ENCODE data around the gene UPF2.
"Not testable (repeated sequence)": the region's sequence is repeated elsewhere in the genome, so short reads cannot be mapped to it uniquely, and the experiment has no call there.

Gene UPF2

GRCh38 chr10:12042797-12043651 is at the start of gene UPF2:
Gene UPF2 (minus strand): TSS chr10:12042809. CDS start chr10:12035423, 7,386 bp downstream.
- DNase-seq (ENCODE audit: low read depth, low spot score), result peak; percentile 95

DNA sequence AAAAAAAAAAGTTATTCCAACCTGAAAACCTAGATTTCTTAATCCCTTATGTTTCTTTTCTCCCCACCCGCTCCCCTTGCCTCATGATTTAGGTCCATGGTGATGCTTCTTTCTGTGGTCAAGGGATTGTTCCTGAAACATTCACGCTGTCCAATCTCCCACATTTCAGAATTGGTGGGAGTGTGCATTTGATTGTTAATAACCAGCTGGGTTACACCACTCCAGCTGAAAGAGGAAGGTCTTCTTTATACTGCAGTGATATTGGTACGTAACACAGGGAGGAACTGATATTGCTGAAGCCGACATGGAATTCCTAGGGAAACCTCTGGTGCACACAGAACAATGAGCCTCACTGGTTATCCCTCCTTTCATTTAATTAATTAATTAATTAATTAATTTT is 48.8 kb upstream of the UPF2 start:
- no peak for DNase-seq (ENCODE audit: low read depth, low spot score)

DNA sequence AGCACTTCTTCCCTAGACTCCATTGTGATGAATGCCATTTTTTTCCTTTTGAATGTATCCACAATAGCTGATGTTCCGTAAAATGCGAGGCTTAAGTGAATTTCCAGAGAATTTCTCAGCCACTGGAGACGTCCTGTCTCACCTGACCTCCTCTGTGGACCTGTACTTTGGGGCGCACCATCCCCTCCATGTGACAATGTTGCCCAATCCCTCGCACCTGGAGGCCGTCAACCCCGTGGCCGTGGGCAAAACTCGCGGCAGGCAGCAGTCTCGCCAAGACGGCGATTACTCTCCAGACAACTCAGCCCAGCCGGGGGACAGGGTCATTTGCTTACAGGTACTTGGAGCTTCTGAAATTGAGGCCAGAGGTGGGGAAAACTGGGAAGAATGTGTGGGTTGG is 46.3 kb upstream of the UPF2 start:
- DNase-seq (ENCODE audit: low read depth, low spot score), result no peak

- DNase-seq (ENCODE audit: low read depth, low spot score), result peak; percentile 18
These were observed 39.4 kb upstream of the UPF2 start for GRCh38 chr10:12081879-12082557.

GRCh38 chr10:12081470-12081869 is 38.9 kb upstream of the UPF2 start:
- DNase-seq (ENCODE audit: low read depth, low spot score), result no peak

GRCh38 chr10:12077580-12078180 is 35.1 kb upstream of the UPF2 start:
- DNase-seq (ENCODE audit: low read depth, low spot score), result no peak

DNA sequence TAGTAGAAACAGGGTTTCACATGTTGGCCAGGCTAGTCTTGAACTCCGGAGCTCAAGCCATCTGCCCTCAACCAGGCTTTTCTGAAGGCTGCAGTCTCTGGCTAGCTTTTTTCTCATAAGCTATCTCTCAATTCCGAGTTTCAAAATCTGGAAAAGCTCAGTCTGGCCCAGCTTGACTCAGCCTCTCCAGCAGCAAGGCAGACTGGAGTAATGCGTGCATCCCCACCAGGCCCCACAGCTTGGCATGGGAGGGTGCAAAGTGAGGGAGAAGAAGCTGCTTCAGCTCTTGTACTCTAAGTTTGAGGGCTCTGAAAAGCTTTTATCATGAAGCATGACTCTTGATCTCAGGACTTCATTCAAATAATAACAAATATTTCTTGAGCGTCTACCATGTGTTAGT is 30.9 kb upstream of the UPF2 start:
- no peak for DNase-seq (ENCODE audit: low read depth, low spot score)

- not testable (repeated sequence) for DNase-seq (ENCODE audit: low read depth, low spot score)
These were observed 28.8 kb upstream of the UPF2 start for GRCh38 chr10:12071441-12071840.

GRCh38 chr10:12068449-12069269 is 26.1 kb upstream of the UPF2 start, which contains the start of gene DHTKD1:
Gene DHTKD1 (plus strand): TSS chr10:12068954. CDS start chr10:12069034, 80 bp downstream.
- DNase-seq (ENCODE audit: low read depth, low spot score), result peak; percentile 96

GRCh38 chr10:12067336-12067735 is 24.7 kb upstream of the UPF2 start:
- no peak for DNase-seq (ENCODE audit: low read depth, low spot score)

GRCh38 chr10:12063483-12063818 is 20.8 kb upstream of the UPF2 start:
- DNase-seq (ENCODE audit: low read depth, low spot score), result no peak

GRCh38 chr10:12062754-12063482 is 20.3 kb upstream of the UPF2 start:
- DNase-seq (ENCODE audit: low read depth, low spot score), result no peak

GRCh38 chr10:12061124-12061523 is 18.5 kb upstream of the UPF2 start:
- DNase-seq (ENCODE audit: low read depth, low spot score), result no peak

DNA sequence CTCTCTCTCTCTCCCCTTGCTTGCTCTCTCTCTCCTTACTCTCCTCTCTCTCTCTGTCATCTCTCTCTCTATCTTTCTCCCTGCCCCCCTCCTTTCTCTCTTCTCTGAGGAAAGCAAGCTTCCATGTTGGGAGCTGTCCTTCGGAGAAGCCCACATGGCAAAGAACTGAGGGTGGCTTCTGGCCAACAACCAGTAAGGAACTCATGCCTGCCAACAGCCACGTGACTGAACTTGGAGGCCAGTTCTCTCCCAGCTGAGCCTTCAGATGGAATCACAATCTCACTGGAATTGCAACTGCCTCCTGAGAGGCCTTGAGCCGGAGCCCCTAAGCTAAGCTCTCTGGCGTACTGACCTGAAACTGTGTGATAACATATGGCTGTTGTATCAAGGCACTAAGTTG is 14.1 kb upstream of the UPF2 start:
- DNase-seq (ENCODE audit: low read depth, low spot score), result no peak

DNA sequence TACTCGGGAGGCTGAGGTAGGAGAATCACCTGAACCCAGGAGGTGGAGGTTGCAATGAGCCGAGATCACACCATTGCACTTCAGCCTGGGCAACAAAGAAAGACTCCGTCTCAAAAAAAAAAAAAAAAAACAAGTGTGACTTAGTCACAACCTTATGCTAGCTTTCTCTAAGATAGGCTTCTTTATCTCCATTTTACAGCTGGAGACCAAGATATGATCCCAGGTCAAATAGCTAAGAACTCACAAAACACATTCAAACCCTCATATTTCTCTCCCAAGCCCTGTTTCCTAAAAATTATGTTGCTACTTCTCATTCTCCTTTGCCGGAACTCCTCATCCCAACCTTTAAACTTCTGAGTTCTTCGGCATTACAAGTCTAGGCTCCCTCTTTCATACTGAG is 13.1 kb upstream of the UPF2 start:
- no peak for DNase-seq (ENCODE audit: low read depth, low spot score)

GRCh38 chr10:12051241-12051640 is 8.6 kb upstream of the UPF2 start:
- no peak for DNase-seq (ENCODE audit: low read depth, low spot score)

DNA sequence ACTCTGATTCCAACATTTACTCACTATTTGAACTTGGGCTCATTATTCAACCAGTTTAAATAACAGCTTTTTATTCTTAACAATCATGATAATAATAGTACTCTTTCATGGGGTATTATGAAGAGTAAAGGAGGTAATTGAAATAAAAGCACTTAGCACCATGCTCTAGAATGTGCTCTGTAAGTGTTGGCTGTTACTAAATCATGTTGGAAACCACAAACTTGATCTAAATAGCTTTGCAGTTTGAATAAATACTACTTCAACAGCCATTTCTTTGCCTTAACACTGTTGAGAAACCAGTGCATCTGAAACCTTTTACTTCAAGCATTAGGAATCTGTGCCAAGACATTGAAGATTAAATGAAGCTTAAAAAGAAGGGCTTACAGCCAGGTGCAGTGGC is 7.9 kb upstream of the UPF2 start:
- no peak for DNase-seq (ENCODE audit: low read depth, low spot score)

DNA sequence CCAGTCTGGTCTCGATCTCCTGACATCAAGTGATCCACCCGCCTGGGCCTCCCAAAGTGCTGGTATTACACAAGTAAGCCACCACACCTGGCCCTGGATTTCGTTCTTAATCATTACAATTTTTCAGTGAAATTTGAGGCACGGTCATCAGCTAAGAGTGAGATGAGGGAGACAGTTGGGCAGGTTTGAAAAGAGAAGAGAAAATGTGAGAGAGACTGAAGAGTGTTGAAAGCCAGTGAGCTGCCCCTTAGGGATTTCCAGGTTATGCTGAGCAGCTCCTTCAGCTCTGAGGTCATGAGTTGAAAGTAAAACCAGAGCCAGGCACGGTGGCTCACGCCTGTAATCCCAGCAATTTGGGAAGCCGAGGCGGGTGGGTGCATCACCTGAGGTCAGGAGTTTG is 5.9 kb upstream of the UPF2 start:
- no peak for DNase-seq (ENCODE audit: low read depth, low spot score)

DNA sequence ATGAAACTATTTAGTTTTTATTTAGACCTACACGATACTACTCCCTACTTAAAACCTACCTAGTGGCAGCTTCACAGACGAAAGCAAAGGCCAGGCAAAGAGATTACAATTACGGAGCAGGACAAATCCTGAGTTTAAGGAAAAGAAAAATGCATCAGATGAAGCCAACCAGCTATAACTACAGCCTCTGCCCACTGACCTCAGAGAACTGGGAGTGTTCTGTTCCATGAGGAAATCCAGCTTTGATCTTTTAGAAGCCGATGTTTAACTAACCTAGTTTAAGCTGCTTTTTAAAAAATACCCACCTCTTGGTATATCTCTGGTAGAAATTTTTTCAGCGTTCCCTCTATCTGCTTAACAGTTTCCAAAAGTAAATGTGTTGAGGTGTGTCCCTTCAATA is 3.0 kb upstream of the UPF2 start:
- no peak for DNase-seq (ENCODE audit: low read depth, low spot score)

- no peak for DNase-seq (ENCODE audit: low read depth, low spot score)
These were observed 206 bp downstream of the UPF2 start for GRCh38 chr10:12042409-12042796.

DNA sequence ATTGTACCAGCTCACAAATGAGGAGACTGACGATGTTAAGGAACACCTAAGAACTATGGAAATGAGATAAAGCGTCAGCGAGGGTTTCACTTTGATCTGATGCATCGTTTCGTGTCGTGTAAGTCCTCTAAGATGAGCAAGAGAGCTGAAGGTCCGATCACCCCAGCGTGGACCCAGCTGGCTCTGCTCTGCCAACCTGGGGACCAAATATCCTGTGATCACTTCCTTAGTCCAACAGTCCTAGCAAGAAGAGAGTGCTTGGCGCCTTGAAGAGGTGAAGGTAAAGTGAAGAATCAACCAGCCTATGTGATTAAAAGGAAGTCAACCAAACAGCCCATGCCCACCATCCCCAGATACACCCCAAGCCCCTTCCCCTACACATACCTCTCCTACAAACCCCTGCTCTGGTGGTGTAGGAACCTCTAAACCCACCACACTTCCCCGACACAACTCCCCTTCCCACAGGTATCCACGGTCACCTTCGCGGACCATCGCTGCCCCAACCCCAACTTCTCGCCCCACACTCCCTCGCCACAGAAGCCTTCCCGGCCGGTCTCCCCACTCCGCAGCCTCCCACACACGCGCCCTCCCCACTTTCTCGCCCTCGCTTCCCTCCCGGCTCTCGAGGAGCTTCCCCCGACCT is 722 bp downstream of the UPF2 start:
- no peak for DNase-seq (ENCODE audit: low read depth, low spot score)

All from smooth muscle cell of the brain vasculature (primary cell).